GM12878 (cell line): ENCODE results near the gene PACS1.

Source experiments
- EP300 ChIP-seq, 2 experiments: fragments of 150-350 bp in 1 of 2; IDR thresholded peaks; 2 replicates each; pipeline ENCODE4 v1.6.1; 2011 to 2012; ENCODE audit warnings: low read depth in 2 of 2, low read length in 2 of 2, borderline replicate concordance in 1 of 2, improper control_type of control experiment in 1 of 2, inconsistent platforms in 1 of 2; ENCODE audit not compliant: control insufficient read depth in 1 of 2
- TAF1 ChIP-seq: IDR thresholded peaks from 2 replicates; pipeline ENCODE4 v1.6.1; 2011; ENCODE audit warnings: mild to moderate bottlenecking, low read depth, low read length, borderline replicate concordance
- ZBED1 ChIP-seq: IDR thresholded peaks from 2 replicates; pipeline ENCODE4 v1.6.1; 2016; ENCODE audit warnings: borderline replicate concordance
- TF ChIP-seq, protein P1 (sequence below): IDR thresholded peaks from 2 replicates; pipeline ENCODE4 v1.6.1; 2012; ENCODE audit warnings: mild to moderate bottlenecking, low read depth, low read length

DNA sequence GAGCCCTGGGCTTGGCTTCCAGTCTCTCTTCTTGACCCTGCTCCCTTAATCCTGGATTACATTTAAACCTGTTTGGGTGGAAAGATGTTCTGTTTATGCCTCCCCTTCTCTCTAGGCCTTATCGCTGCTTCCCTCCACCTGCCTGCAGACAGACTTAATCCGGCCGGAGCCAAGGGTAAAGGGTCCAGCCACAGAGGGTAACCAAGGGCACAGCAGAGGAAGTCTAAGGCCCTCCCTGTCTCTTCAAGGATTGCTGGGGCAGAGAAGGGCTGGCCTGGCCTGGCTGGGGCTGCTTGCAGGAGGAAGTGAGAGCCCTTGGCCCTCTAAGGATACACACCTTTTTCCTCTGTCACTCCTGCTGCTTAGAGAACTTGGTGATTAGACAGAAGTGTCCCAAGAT is 23.2 kb upstream of the PACS1 start:
- TF ChIP-seq EP300 (IDR thresholded peaks at IDR 0.05; ENCODE audit: borderline replicate concordance in 1 of 2, control insufficient read depth in 1 of 2, low read depth in 2 of 2, low read length in 2 of 2) (no peak), TAF1 (no peak), ZBED1 (no peak)
- TF ChIP-seq, protein P1, sequence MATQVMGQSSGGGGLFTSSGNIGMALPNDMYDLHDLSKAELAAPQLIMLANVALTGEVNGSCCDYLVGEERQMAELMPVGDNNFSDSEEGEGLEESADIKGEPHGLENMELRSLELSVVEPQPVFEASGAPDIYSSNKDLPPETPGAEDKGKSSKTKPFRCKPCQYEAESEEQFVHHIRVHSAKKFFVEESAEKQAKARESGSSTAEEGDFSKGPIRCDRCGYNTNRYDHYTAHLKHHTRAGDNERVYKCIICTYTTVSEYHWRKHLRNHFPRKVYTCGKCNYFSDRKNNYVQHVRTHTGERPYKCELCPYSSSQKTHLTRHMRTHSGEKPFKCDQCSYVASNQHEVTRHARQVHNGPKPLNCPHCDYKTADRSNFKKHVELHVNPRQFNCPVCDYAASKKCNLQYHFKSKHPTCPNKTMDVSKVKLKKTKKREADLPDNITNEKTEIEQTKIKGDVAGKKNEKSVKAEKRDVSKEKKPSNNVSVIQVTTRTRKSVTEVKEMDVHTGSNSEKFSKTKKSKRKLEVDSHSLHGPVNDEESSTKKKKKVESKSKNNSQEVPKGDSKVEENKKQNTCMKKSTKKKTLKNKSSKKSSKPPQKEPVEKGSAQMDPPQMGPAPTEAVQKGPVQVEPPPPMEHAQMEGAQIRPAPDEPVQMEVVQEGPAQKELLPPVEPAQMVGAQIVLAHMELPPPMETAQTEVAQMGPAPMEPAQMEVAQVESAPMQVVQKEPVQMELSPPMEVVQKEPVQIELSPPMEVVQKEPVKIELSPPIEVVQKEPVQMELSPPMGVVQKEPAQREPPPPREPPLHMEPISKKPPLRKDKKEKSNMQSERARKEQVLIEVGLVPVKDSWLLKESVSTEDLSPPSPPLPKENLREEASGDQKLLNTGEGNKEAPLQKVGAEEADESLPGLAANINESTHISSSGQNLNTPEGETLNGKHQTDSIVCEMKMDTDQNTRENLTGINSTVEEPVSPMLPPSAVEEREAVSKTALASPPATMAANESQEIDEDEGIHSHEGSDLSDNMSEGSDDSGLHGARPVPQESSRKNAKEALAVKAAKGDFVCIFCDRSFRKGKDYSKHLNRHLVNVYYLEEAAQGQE = no peak
